Stomach smooth muscle (tissue), 2 donors: ENCODE results near the gene PTPN6.

Experiments used
- H3K27ac ChIP-seq: one replicate; pipeline ENCODE4 v1.7.0; 2013; ENCODE audit warnings: mild to moderate bottlenecking, low read length, inconsistent platforms
- H3K27me3 ChIP-seq, 2 donors: one replicate each; pipeline ENCODE4 v1.7.0; 2013; ENCODE audit warnings: low read length in 2 of 2; ENCODE audit not compliant: insufficient read depth in 2 of 2, control insufficient read depth in 1 of 2
- H3K36me3 ChIP-seq, 2 donors: one replicate each; pipeline ENCODE4 v1.7.0; 2013; ENCODE audit warnings: low read length in 2 of 2; ENCODE audit not compliant: control insufficient read depth in 2 of 2, insufficient read depth in 2 of 2
- H3K4me1 ChIP-seq: one replicate; pipeline ENCODE4 v1.7.0; 2013; ENCODE audit warnings: low read length; ENCODE audit not compliant: control insufficient read depth, insufficient read depth
- H3K4me3 ChIP-seq, 2 donors: one replicate each; pipeline ENCODE4 v1.7.0; 2013; ENCODE audit warnings: low read length in 2 of 2
- H3K9ac ChIP-seq, 2 donors: one replicate each; pipeline ENCODE4 v1.7.0; 2013; ENCODE audit warnings: low read length in 2 of 2, mild to moderate bottlenecking in 1 of 2
- H3K9me3 ChIP-seq, 2 donors: one replicate each; pipeline ENCODE4 v1.7.0; 2013; ENCODE audit warnings: low read length in 2 of 2; ENCODE audit not compliant: control insufficient read depth in 2 of 2
- donor health status: healthy.
- donor health status: Pancreatic carcinoma.

Gene PTPN6

DNA sequence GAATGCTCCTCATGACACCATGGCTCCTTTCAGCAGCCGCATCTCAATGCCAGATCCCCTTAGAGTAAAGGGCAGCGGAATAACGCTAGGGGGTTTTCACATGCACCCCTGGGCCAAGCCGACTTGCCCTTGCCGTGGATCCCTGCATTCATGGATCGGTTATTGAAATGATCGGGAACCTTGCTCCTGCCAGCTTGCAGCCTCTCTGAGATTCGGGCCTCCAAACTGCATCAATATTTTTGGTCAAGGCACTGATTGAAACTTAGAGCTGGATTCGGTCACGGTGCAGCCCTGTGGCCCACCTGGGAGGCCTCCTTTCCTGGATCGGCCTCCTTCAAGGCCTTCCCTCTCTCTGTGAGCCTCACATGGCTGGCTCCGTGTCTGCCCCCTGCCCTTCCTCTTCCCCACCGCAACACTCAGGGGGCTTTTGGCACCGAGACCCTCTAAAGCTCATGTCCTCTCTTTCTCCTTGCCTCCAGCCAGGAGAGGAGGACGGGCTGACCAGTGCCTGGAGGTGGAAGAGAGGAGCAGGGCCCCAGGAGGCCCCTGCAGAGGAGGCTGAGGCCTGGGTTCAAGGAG is 1.8 kb downstream of the PTPN6 start:
- Histone ChIP-seq H3K27ac (peak overlapping the region; percentile 31), H3K27me3 (no peaks in the 10 kb centered on the region), H3K36me3 (no peaks in the 10 kb centered on the region), H3K4me3 (peak overlapping the region in 1 of 2 donors; percentile 49), H3K9ac (no peak overlapping the region), H3K4me1 (peaks cover 6% of the 10 kb centered on the region), H3K9me3 (no peaks in the 10 kb centered on the region)

DNA sequence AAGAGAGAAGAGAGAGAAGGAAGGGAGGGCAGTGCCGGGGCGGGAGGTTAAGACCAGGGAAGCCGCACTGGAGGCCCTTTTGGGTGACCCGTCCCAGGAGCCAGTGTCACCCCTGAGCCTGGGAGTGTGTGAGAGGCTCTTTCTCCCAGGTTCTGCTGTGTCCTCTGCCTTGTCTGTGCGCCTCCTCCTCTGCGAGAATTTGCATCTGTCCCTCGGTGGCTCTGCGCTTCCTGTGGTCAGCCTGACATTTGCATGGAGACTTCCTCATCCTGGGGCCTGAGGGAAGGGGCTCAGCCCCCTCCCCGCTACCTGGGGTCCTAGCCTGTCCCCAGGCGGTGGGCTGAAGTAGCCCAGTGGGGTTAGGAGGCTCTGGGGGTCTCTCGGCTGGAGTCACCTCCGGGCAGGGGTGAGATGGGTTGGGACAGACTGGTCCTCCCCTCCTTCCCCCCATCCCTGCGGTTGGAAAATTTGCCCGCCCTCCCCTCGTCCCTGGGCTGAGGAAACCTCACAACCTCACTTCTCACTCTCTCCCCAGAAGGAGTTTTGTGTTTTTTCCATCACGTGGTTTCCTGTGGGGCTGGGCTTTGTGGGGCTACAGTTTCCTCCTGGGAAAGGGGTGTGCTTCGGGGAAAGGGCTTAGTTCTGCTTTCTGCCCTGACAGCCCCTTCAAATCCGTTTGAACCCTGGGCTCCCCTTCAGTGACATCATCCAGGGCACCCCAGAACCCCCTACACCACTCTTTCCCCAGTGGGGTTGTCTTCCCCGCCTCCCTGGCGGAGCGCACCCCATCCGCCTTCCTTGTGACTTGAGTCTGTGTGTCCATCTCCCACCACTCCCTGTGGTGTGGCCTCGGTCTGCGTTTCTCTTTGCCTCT is 2.5 kb downstream of the PTPN6 start:
- H3K9me3 ChIP-seq, result no peaks in the 10 kb centered on the region
- H3K27me3 ChIP-seq, result no peaks in the 10 kb centered on the region
- peak overlapping the region in 1 of 2 donors; percentile 29 for H3K9ac ChIP-seq
- peak overlapping the region in 1 of 2 donors; percentile 3 for H3K4me3 ChIP-seq
- H3K27ac ChIP-seq, result peak overlapping the region; percentile 31
- H3K36me3 ChIP-seq, result no peaks in the 10 kb centered on the region
- H3K4me1 ChIP-seq, result peaks cover 6% of the 10 kb centered on the region

DNA sequence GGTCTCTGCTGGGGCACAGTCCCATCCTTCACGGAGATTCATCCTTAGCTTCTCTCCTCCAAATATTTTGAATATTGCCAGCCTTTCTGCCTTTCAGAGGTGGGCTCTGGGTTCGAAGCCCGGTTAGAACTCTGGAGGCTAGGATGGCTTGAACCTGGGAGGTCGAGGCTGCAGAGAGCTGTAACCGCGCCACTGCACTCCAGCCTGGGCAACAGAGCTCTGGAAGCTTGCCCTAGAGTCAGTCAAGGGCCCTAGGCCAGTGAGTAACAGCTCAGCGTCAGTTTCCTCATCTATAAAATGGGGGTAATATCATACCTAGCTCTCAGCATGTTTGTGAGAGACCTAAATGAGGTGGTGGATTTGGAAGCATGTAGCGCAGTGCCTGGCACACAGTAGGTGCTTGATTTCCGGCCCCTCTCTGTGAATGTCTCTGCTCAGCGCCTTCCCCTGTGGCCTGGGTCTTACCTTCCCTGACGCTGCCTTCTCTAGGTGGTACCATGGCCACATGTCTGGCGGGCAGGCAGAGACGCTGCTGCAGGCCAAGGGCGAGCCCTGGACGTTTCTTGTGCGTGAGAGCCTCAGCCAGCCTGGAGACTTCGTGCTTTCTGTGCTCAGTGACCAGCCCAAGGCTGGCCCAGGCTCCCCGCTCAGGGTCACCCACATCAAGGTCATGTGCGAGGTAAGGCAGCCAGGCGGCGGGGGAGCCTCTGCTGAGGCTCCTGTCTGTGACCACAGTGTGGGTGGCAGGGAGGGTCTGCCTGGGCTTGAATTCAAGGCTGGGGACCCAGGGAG is 3.4 kb downstream of the PTPN6 start:
- Histone ChIP-seq H3K9ac (peak overlapping the region in 1 of 2 donors; percentile 29), H3K36me3 (no peaks in the 10 kb centered on the region), H3K27me3 (no peaks in the 10 kb centered on the region), H3K27ac (no peak overlapping the region), H3K4me3 (no peak overlapping the region), H3K4me1 (peaks cover 6% of the 10 kb centered on the region), H3K9me3 (no peaks in the 10 kb centered on the region)

DNA sequence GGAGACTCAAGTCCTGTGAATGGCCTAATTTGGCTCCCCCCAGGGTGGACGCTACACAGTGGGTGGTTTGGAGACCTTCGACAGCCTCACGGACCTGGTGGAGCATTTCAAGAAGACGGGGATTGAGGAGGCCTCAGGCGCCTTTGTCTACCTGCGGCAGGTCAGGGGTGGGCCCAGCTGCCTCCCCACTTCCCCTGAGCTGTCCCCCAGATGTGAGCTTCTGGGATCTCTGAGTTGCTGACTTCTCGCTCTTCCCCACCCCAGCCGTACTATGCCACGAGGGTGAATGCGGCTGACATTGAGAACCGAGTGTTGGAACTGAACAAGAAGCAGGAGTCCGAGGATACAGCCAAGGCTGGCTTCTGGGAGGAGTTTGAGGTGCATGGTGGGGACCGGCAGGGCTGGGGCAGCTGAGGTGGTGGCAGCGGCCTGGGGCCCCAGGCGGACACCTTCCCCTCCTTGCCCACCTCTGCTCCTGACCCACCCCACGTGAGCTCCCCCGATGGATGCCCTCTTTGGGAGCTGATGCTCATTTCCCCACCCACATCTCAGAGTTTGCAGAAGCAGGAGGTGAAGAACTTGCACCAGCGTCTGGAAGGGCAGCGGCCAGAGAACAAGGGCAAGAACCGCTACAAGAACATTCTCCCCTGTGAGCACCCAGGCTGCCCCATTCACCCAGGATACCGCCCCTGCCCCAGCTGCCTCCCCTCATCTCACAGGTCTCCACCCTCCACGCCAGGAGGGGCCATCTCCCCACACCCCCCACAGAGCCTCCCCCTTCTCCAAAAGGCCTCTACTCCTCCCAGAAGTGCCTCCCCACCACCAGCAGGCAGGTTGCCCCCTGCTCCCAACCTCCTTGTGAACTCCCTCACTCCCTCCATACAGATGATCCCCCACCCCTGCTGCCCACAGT is 4.2 kb downstream of the PTPN6 start:
- no peaks in the 10 kb centered on the region for H3K27me3 ChIP-seq
- H3K9ac ChIP-seq, result no peak overlapping the region
- no peak overlapping the region for H3K4me3 ChIP-seq
- H3K9me3 ChIP-seq, result no peaks in the 10 kb centered on the region
- H3K4me1 ChIP-seq, result peaks cover 8% of the 10 kb centered on the region
- H3K27ac ChIP-seq, result no peak overlapping the region
- no peaks in the 10 kb centered on the region for H3K36me3 ChIP-seq

DNA sequence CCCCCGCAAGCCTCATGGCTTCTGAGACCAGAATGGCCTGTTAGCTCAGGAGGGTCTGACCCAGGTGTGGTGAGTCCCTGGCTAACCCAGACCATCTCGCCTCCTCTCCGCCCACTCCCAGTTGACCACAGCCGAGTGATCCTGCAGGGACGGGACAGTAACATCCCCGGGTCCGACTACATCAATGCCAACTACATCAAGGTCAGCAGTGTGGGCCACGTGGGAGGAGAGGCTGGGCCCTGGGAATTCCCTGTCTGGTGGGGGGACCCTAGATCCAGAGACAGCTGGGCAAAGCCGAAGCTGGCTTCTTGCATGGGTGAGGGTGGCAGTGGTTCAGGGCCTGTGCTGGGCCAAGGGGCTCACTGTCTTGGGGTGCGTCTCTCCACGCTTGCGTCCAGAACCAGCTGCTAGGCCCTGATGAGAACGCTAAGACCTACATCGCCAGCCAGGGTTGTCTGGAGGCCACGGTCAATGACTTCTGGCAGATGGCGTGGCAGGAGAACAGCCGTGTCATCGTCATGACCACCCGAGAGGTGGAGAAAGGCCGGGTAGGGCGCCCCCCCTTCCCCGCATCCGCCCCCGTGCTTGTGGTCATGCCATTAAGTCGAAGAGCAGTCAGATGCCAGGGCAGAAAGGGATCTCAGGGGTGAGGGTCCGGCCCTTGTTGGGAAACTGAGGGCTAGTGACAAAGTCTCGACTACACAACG is 5.0 kb downstream of the PTPN6 start:
- Histone ChIP-seq H3K9me3 (no peaks in the 10 kb centered on the region), H3K36me3 (no peaks in the 10 kb centered on the region), H3K4me3 (no peak overlapping the region), H3K4me1 (peaks cover 16% of the 10 kb centered on the region), H3K27ac (no peak overlapping the region), H3K9ac (no peak overlapping the region), H3K27me3 (no peaks in the 10 kb centered on the region)

DNA sequence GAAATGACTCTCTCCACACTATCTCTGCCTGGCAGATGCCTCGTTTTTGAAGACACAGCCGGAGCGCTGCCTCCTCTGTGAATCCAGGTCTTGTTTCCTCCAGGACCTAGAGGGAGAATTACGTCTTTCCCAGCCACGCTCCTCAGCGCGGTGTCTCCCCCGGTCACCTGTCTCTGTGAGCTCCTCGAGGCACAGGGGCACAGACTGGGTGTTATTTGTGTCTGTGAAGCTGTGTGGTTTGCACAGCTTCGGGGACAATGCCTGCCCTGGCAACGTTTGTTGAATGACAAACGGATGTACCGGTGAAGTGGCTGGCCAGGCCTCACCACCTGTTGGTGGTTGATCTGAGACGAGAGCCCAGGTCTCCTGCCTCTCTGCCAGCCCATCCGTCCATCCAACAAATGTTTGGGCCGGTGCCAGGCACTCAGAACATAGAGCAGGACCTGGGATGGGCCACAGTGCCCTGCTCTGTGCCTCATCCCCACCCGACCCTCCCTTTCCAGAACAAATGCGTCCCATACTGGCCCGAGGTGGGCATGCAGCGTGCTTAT is 6.1 kb downstream of the PTPN6 start:
- Histone ChIP-seq H3K4me1 (peaks cover 26% of the 10 kb centered on the region), H3K27me3 (no peaks in the 10 kb centered on the region), H3K9me3 (no peaks in the 10 kb centered on the region), H3K4me3 (no peak overlapping the region), H3K9ac (no peak overlapping the region), H3K36me3 (no peaks in the 10 kb centered on the region), H3K27ac (no peak overlapping the region)

- H3K36me3 ChIP-seq, result no peaks in the 10 kb centered on the region
- H3K9me3 ChIP-seq, result no peaks in the 10 kb centered on the region
- no peak overlapping the region for H3K4me3 ChIP-seq
- H3K4me1 ChIP-seq, result peaks cover 32% of the 10 kb centered on the region
- H3K27ac ChIP-seq, result no peak overlapping the region
- no peaks in the 10 kb centered on the region for H3K27me3 ChIP-seq
- H3K9ac ChIP-seq, result no peak overlapping the region
These were observed 6.8 kb downstream of the PTPN6 start for GRCh38 chr12:6957741-6958608.

- Histone ChIP-seq H3K4me1 (peaks cover 32% of the 10 kb centered on the region), H3K4me3 (no peak overlapping the region), H3K9ac (no peak overlapping the region), H3K27ac (no peak overlapping the region), H3K36me3 (no peaks in the 10 kb centered on the region), H3K27me3 (no peaks in the 10 kb centered on the region), H3K9me3 (no peaks in the 10 kb centered on the region)
These were observed 7.5 kb downstream of the PTPN6 start for GRCh38 chr12:6958609-6959057.
